Mucosa of descending colon (tissue), 3 donors: ENCODE measurements around the gene SPATS2. TPM values are rescaled to one million over a fixed set of nuclear protein-coding genes. Genes with fewer than 3 reads are reported as not detected.

Experiments used
- ATAC-seq: fragments of 200-7000 bp; cut with Tn5 transposase; one replicate; pipeline ENCODE4 v1.9.1; 2020; ENCODE audit warnings: mild to moderate bottlenecking, moderate library complexity
- DNase-seq, 3 donors: peaks; one replicate each; pipeline ENCODE4 v3.0.0-alpha.2; 2020
- H3K36me3 ChIP-seq: fragments of 200-600 bp; one replicate; pipeline ENCODE4 v1.8.0; 2021; ENCODE audit warnings: low read depth, mild to moderate bottlenecking
- H3K4me1 ChIP-seq: fragments of 200-600 bp; one replicate; pipeline ENCODE4 v1.8.0; 2021; ENCODE audit warnings: low read depth, mild to moderate bottlenecking
- H3K4me3 ChIP-seq: fragments of 200-600 bp; one replicate; pipeline ENCODE4 v1.8.0; 2021; ENCODE audit warnings: mild to moderate bottlenecking
- H3K9me3 ChIP-seq: fragments of 200-600 bp; one replicate; pipeline ENCODE4 v1.8.0; 2021; ENCODE audit warnings: mild to moderate bottlenecking
- CTCF ChIP-seq: fragments of 200-600 bp; IDR thresholded peaks from one replicate; pipeline ENCODE4 v1.8.0; 2022; ENCODE audit warnings: antibody characterized with exemption, mild to moderate bottlenecking
- intact Hi-C, 2 donors: fragments of 100-400 bp; cut with DNase I in 1 of 2; cut with micrococcal nuclease in 1 of 2; formaldehyde crosslinking; loops; one replicate each; pipeline versions ENCODE4 v1.11.0 to v1.11.1; 2022; cut with DNase I, micrococcal nuclease
- total RNA-seq, 3 donors: library from RNA; stranded (reverse); fragmentation: NEBNext Ultra II Directional in 2 of 3; extraction: Animal tissue kit (Norgen Biotek cat#: 25700) in 2 of 3; gene quantifications; one replicate each; pipeline versions ENCODE4 v1.2.1 to v1.2.4, GENCODE V29; 2021 to 2023
- donor health status: DM: no; HTN: no; CAD: no; lungs with moderate emphysema.
- donor health status: DM: no; HTN: no; CAD: no.
- donor health status: DM: no; HTN: yes; CAD: no.

Gene SPATS2
- total RNA-seq, 3 donors from 2014 or later = 15.0 to 19.8 (median 18.3) TPM

GRCh38 chr12:49512546-49512945, 145.3 kb downstream of the SPATS2 start:
- DNase-seq = no peak
- ATAC-seq = no peak
- Histone ChIP-seq H3K4me1 (no peaks in the 10 kb centered on the region), H3K36me3 (no peaks in the 10 kb centered on the region), H3K4me3 (no peak overlapping the region), H3K9me3 (no peaks in the 10 kb centered on the region)
- intact Hi-C loops = loop anchor here in 1 of 2 donors (10.0 kb wide), 1 partner anchor 158 kb away; no protein-coding TSS in a partner anchor
- no peak for TF ChIP-seq CTCF

- DNase-seq (no peak), ATAC-seq (no peak)
- Histone ChIP-seq H3K4me3 (no peak overlapping the region), H3K9me3 (no peaks in the 10 kb centered on the region), H3K4me1 (no peaks in the 10 kb centered on the region), H3K36me3 (no peaks in the 10 kb centered on the region)
- intact Hi-C loops = loop anchor here (2.0 to 10.0 kb wide), 2 partner anchors 156 to 160 kb away; no protein-coding TSS in a partner anchor
- TF ChIP-seq CTCF = no peak
Measured at GRCh38 chr12:49515266-49515665, 148.0 kb downstream of the SPATS2 start.

GRCh38 chr12:49518914-49519573, 151.8 kb downstream of the SPATS2 start:
- no peak for DNase-seq
- no peaks in the 10 kb centered on the region for H3K36me3 ChIP-seq
- no peak overlapping the region for H3K4me3 ChIP-seq
- intact Hi-C loops = loop anchor here in 1 of 2 donors (10.0 kb wide), 1 partner anchor 164 kb away; no protein-coding TSS in a partner anchor
- no peak for ATAC-seq
- TF ChIP-seq CTCF = no peak
- no peaks in the 10 kb centered on the region for H3K9me3 ChIP-seq
- no peaks in the 10 kb centered on the region for H3K4me1 ChIP-seq

GRCh38 chr12:49519574-49519936, 152.3 kb downstream of the SPATS2 start:
- no peak for TF ChIP-seq CTCF
- intact Hi-C loops = loop anchor here in 1 of 2 donors (10.0 kb wide), 1 partner anchor 165 kb away; no protein-coding TSS in a partner anchor

GRCh38 chr12:49521389-49521788, 154.1 kb downstream of the SPATS2 start:
- DNase-seq = no peak
- H3K4me3 ChIP-seq = no peak overlapping the region
- no peak for ATAC-seq
- H3K4me1 ChIP-seq = no peaks in the 10 kb centered on the region
- H3K36me3 ChIP-seq = no peaks in the 10 kb centered on the region
- intact Hi-C loops = no loop called here
- no peaks in the 10 kb centered on the region for H3K9me3 ChIP-seq
- no peak for TF ChIP-seq CTCF

More at GRCh38 chr12:49519574-49519936, 152.3 kb downstream of the SPATS2 start:
- Histone ChIP-seq H3K4me3 (no peak overlapping the region), H3K9me3 (no peaks in the 10 kb centered on the region), H3K36me3 (no peaks in the 10 kb centered on the region), H3K4me1 (no peaks in the 10 kb centered on the region)
- DNase-seq (no peak), ATAC-seq (no peak)
